Testis (tissue), 3 donors: ENCODE results near the gene ERC1. TPM values are rescaled to one million over a fixed set of nuclear protein-coding genes. Genes with fewer than 3 reads are reported as not detected.

ENCODE experiments used
- DNase-seq: peaks from one replicate; pipeline ENCODE4 v3.0.0-alpha.2; 2019
- H3K27ac ChIP-seq, 2 donors: fragments of 200-600 bp; sonication (generic); one replicate each; pipeline ENCODE4 v1.5.1; 2019
- H3K27me3 ChIP-seq: fragments of 200-600 bp; sonication (generic); one replicate; pipeline ENCODE4 v1.5.1; 2019
- H3K36me3 ChIP-seq: fragments of 200-600 bp; sonication (generic); one replicate; pipeline ENCODE4 v1.5.1; 2017; ENCODE audit warnings: low read depth; ENCODE audit errors: missing control alignments
- H3K4me1 ChIP-seq: fragments of 200-600 bp; sonication (generic); one replicate; pipeline ENCODE4 v1.5.1; 2019
- H3K4me3 ChIP-seq, 2 donors: fragments of 200-600 bp; sonication (generic); one replicate each; pipeline ENCODE4 v1.5.1; 2017 to 2019
- H3K9me3 ChIP-seq: fragments of 200-600 bp; sonication (generic); one replicate; pipeline ENCODE4 v1.5.1; 2017
- CTCF ChIP-seq, 3 experiments: fragments of 450-650 bp in 2 of 3; fragments of 200-600 bp in 1 of 3; sonication (generic) in 1 of 3; IDR thresholded peaks; one replicate each; pipeline ENCODE4 v1.5.1; 2016 to 2019; ENCODE audit warnings: antibody characterized with exemption in 3 of 3, mild to moderate bottlenecking in 2 of 3, moderate library complexity in 1 of 3
- POLR2A ChIP-seq: fragments of 450-650 bp; IDR thresholded peaks from one replicate; pipeline ENCODE4 v1.6.1; 2017; ENCODE audit warnings: antibody characterized with exemption, mild to moderate bottlenecking, moderate library complexity
- WGBS, 2 donors: methylation state at CpG; one replicate each; pipeline ENCODE4 v1.1.5; 2018; 5-methylcytosine and 5-hydroxymethylcytosine counted together
- intact Hi-C: fragments of 100-400 bp; cut with DNase I; formaldehyde crosslinking; loops from one replicate; pipeline ENCODE4 v1.15.1; 2023; ENCODE audit warnings: low total_unique reads
- polyA plus RNA-seq: library from polyadenylated mRNA; stranded (reverse); fragments of 350-450 nt; fragmentation: Illumina TruSeq; extraction: RNeasy Lipid Tissue Mini Kit (QIAGEN cat#74804); gene quantifications from one replicate; pipeline ENCODE4 v1.2.3, GENCODE V29; 2014; ENCODE audit warnings: low read depth, low replicate concordance; ENCODE audit not compliant: insufficient read depth
- total RNA-seq, 2 donors: library from RNA; depleted of rRNA; stranded (reverse); fragments of >200 nt; gene quantifications; one replicate each; pipeline ENCODE4 v1.2.3, GENCODE V29; 2016

The ERC1 gene
- total and polyA plus RNA-seq, 3 donors from 2014 or later, result 25.8 to 109 (median 106) TPM

GRCh38 chr12:1509413-1510052 is 518.5 kb downstream of the ERC1 start:
- WGBS, 2 donors, result 77 to 83% methylated on average over 13 to 14 of the region's 14 CpGs
- no peaks in the 10 kb centered on the region for H3K4me1 ChIP-seq
- no peak for DNase-seq
- H3K27ac ChIP-seq, result no peak overlapping the region
- TF ChIP-seq POLR2A, result no peak
- no peak for TF ChIP-seq CTCF (IDR thresholded peaks at IDR 0.05)
- H3K36me3 ChIP-seq, result no peaks in the 10 kb centered on the region
- no peak overlapping the region for H3K4me3 ChIP-seq
- intact Hi-C loops, result no loop called here
- H3K9me3 ChIP-seq, result no peaks in the 10 kb centered on the region
- H3K27me3 ChIP-seq, result no peaks in the 10 kb centered on the region

DNA sequence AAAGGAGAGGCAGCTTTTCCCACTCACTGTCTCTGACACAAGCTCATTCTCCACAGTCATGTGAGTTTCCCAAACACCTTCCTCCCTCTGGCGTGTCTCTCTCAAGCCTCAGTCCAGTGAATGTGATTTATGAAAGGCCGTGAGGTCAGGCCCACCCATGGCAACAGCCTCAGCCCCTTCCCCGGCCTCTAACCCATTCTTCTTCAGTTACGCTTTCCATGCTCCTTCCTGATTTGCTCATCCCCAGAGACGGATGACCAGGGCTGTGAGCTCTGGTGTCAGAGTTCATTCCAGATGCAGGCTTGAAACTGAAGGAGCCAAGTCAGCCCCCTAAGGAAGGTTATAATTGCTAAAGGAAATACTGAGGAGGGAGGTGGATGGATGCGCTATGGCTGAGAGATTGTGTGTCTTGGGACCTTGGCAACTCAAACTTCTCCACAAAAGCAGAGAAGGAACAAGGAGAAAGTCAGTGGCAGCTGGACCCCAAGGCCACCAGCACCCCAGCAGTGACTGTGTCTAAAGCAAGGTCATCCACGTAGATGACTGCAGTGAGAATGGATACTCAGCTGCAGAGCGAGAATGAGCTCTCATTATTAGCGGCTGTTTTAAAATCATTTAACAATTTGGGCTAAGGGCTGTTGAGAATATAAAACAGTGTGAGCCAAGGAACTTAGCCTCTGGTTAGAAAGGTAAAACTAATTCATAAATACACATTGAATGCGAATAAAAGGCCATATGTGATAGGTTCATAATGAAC is 519.2 kb downstream of the ERC1 start:
- Histone ChIP-seq H3K4me1 (no peaks in the 10 kb centered on the region), H3K4me3 (no peak overlapping the region), H3K36me3 (no peaks in the 10 kb centered on the region), H3K27ac (no peak overlapping the region), H3K9me3 (no peaks in the 10 kb centered on the region), H3K27me3 (no peaks in the 10 kb centered on the region)
- intact Hi-C loops, result no loop called here
- no peak for TF ChIP-seq CTCF (IDR thresholded peaks at IDR 0.05)
- TF ChIP-seq POLR2A, result no peak
- no peak for DNase-seq
- 71 to 79% methylated on average over 10 of the region's 10 CpGs for WGBS, 2 donors

- H3K4me3 ChIP-seq, result no peak overlapping the region
- TF ChIP-seq POLR2A (no peak), CTCF (IDR thresholded peaks at IDR 0.05) (no peak)
- DNase-seq, result no peak
- H3K36me3 ChIP-seq, result no peaks in the 10 kb centered on the region
- intact Hi-C loops, result no loop called here
- no peaks in the 10 kb centered on the region for H3K9me3 ChIP-seq
- H3K4me1 ChIP-seq, result no peaks in the 10 kb centered on the region
- H3K27ac ChIP-seq, result no peak overlapping the region
- WGBS, 2 donors, result 75 to 85% methylated on average over 1 of the region's 1 CpG
- H3K27me3 ChIP-seq, result no peaks in the 10 kb centered on the region
Measured at GRCh38 chr12:1515010-1515409, 524.0 kb downstream of the ERC1 start.

- no peaks in the 10 kb centered on the region for H3K4me1 ChIP-seq
- no peak overlapping the region for H3K4me3 ChIP-seq
- WGBS, 2 donors, result 96 to 97% methylated on average over 1 of the region's 1 CpG
- intact Hi-C loops, result no loop called here
- H3K27me3 ChIP-seq, result no peaks in the 10 kb centered on the region
- TF ChIP-seq POLR2A, result no peak
- TF ChIP-seq CTCF (IDR thresholded peaks at IDR 0.05), result no peak
- DNase-seq, result no peak
- no peaks in the 10 kb centered on the region for H3K36me3 ChIP-seq
- no peaks in the 10 kb centered on the region for H3K9me3 ChIP-seq
- no peak overlapping the region for H3K27ac ChIP-seq
Measured at GRCh38 chr12:1515428-1515827, 524.4 kb downstream of the ERC1 start.
